SK-N-SH (cell line): ENCODE measurements around the gene S100Z. TPM values are rescaled to one million over a fixed set of nuclear protein-coding genes. Genes with fewer than 3 reads are reported as not detected.

Source experiments
- CTCF ChIA-PET: fragments of 300-600, 350-600 bp; formaldehyde crosslinking; extraction: SDS; loops from one replicate; lab custom pipeline; 2021; lab: Yijun Ruan, JAX
- POLR2A ChIA-PET: fragments of 350-600 bp; sonication (Branson Sonifier 250); formaldehyde crosslinking; extraction: SDS; loops from one replicate; lab custom pipeline; 2020; ENCODE audit warnings: antibody characterized with exemption, inconsistent platforms; lab: Yijun Ruan, JAX
- DNase-seq: peaks from one replicate; pipeline ENCODE4 v3.0.0; 2012
- H2AFZ ChIP-seq: fragments of 200-600 bp; sonication (generic); 2 replicates; pipeline ENCODE4 v1.8.1; 2016; ENCODE audit warnings: antibody characterized with exemption, mild to moderate bottlenecking, low read depth
- H3F3A ChIP-seq: fragments of 200-600 bp; sonication (generic); replicated peaks from 2 replicates; pipeline ENCODE3; 2016; ENCODE audit warnings: antibody characterized with exemption, mild to moderate bottlenecking; ENCODE audit not compliant: insufficient read depth
- H3K27ac ChIP-seq, 2 experiments: fragments of 200-500 bp in 1 of 2; fragments of 200-600 bp in 1 of 2; sonication (Bioruptor generic) in 1 of 2; sonication (generic), shearing (Covaris generic) in 1 of 2; 2 replicates each; pipeline versions ENCODE4 v1.5.1 to v1.6.1; 2014 to 2016; ENCODE audit warnings: low read depth in 2 of 2, inconsistent platforms in 1 of 2, low read length in 1 of 2, mild to moderate bottlenecking in 1 of 2, mixed read lengths in 1 of 2
- H3K27me3 ChIP-seq: fragments of 200-600 bp; sonication (generic), shearing (Covaris generic); 2 replicates; pipeline ENCODE4 v1.6.1; 2016; ENCODE audit warnings: mixed run types; ENCODE audit not compliant: insufficient read depth
- H3K36me3 ChIP-seq, 2 experiments: fragments of 200-500 bp in 1 of 2; fragments of 200-600 bp in 1 of 2; sonication (Bioruptor generic) in 1 of 2; sonication (generic) in 1 of 2; replicated peaks in 1 of 2; 2 replicates each; pipeline versions ENCODE3 to v1.5.1; 2014 to 2016; ENCODE audit warnings: low read length in 1 of 2, mild to moderate bottlenecking in 1 of 2; ENCODE audit not compliant: insufficient read depth in 2 of 2, control insufficient read depth in 1 of 2
- H3K4me1 ChIP-seq, 2 experiments: fragments of 200-500 bp in 1 of 2; fragments of 200-600 bp in 1 of 2; sonication (Bioruptor generic) in 1 of 2; sonication (generic), shearing (Covaris generic) in 1 of 2; 2 replicates each; pipeline versions ENCODE4 v1.5.1 to v1.6.1; 2014 to 2016; ENCODE audit warnings: low read depth in 1 of 2, low read length in 1 of 2, mixed run types in 1 of 2; ENCODE audit not compliant: insufficient read depth in 2 of 2, control insufficient read depth in 1 of 2
- H3K4me2 ChIP-seq: fragments of 200-600 bp; sonication (generic), shearing (Covaris generic); 2 replicates; pipeline ENCODE4 v1.6.1; 2017; ENCODE audit warnings: mixed run types
- H3K4me3 ChIP-seq, 2 experiments: fragments of 200-500 bp in 1 of 2; fragments of 200-600 bp in 1 of 2; sonication (Bioruptor generic) in 1 of 2; sonication (generic), shearing (Covaris generic) in 1 of 2; 2 replicates each; pipeline versions ENCODE4 v1.5.1 to v1.8.1; 2014 to 2016; ENCODE audit warnings: low read depth in 2 of 2, inconsistent platforms in 1 of 2, low read length in 1 of 2, mild to moderate bottlenecking in 1 of 2, mixed read lengths in 1 of 2, moderate library complexity in 1 of 2
- H3K79me2 ChIP-seq: fragments of 200-600 bp; sonication (generic); 2 replicates; pipeline ENCODE4 v1.8.1; 2017; ENCODE audit warnings: mild to moderate bottlenecking; ENCODE audit not compliant: insufficient read depth
- H3K9ac ChIP-seq: fragments of 200-600 bp; sonication (generic); 2 replicates; pipeline ENCODE4 v1.6.1; 2017; ENCODE audit warnings: mixed run types
- H3K9me2 ChIP-seq: fragments of 200-600 bp; sonication (generic); 2 replicates; pipeline ENCODE4 v1.6.1; 2017; ENCODE audit warnings: mixed run types
- H3K9me3 ChIP-seq: fragments of 200-600 bp; sonication (generic); 2 replicates; pipeline ENCODE4 v1.6.1; 2017; ENCODE audit warnings: mixed run types, mild to moderate bottlenecking, moderate library complexity
- H4K20me1 ChIP-seq: fragments of 200-600 bp; sonication (generic); 2 replicates; pipeline ENCODE4 v1.6.1; 2017; ENCODE audit warnings: mild to moderate bottlenecking, mixed run types; ENCODE audit not compliant: insufficient read depth
- CHD2 ChIP-seq: fragments of 150-350 bp; IDR thresholded peaks from 2 replicates; pipeline ENCODE4 v1.6.1; 2018; ENCODE audit warnings: low read length; ENCODE audit not compliant: partially characterized antibody
- ELF1 ChIP-seq: IDR thresholded peaks from 2 replicates; pipeline ENCODE4 v1.4.0; 2012
- EZH2phosphoT487 ChIP-seq: fragments of 200-600 bp; sonication (generic); IDR thresholded peaks from 2 replicates; pipeline ENCODE4 v1.6.1; 2017; ENCODE audit warnings: low read depth, mixed run types, mild to moderate bottlenecking, antibody characterized with exemption, moderate library complexity, borderline replicate concordance
- FOSL2 ChIP-seq: IDR thresholded peaks from 2 replicates; pipeline ENCODE4 v1.4.0; 2012; ENCODE audit warnings: low read depth, mild to moderate bottlenecking, moderate library complexity, borderline replicate concordance
- FOXM1 ChIP-seq: IDR thresholded peaks from 2 replicates; pipeline ENCODE4 v1.4.0; 2012; ENCODE audit warnings: low read depth, mild to moderate bottlenecking
- IRF3 ChIP-seq: fragments of 150-350 bp; IDR thresholded peaks from 2 replicates; pipeline ENCODE4 v1.6.1; 2016; ENCODE audit warnings: mild to moderate bottlenecking, low read depth, low read length
- NFIC ChIP-seq: IDR thresholded peaks from 2 replicates; pipeline ENCODE4 v1.4.0; 2012; ENCODE audit warnings: borderline replicate concordance
- NRF1 ChIP-seq: IDR thresholded peaks from 2 replicates; pipeline ENCODE4 v1.6.1; 2012; ENCODE audit warnings: low read depth, mild to moderate bottlenecking, low read length
- REST ChIP-seq: IDR thresholded peaks from 2 replicates; pipeline ENCODE4 v1.6.1; 2012; ENCODE audit warnings: mild to moderate bottlenecking, low read depth, low read length, moderate library complexity
- RFX5 ChIP-seq: IDR thresholded peaks from 2 replicates; pipeline ENCODE4 v1.6.1; 2012; ENCODE audit warnings: mild to moderate bottlenecking, improper control_type of control experiment, low read length
- TEAD4 ChIP-seq: IDR thresholded peaks from 2 replicates; pipeline ENCODE4 v1.4.0; 2012; ENCODE audit warnings: mild to moderate bottlenecking, borderline replicate concordance; ENCODE audit not compliant: insufficient read depth
- YY1 ChIP-seq: IDR thresholded peaks from 2 replicates; pipeline ENCODE4 v1.4.0; 2012; ENCODE audit warnings: low read depth, mild to moderate bottlenecking
- WGBS: methylation state at CpG from one replicate; pipeline ENCODE4 v1.1.6; 2017; ENCODE audit warnings: low lambda C conversion rate; 5-methylcytosine and 5-hydroxymethylcytosine counted together
- polyA plus RNA-seq, 3 experiments: library from polyadenylated mRNA; depleted of rRNA; stranded (reverse); fragments of >200 nt; gene quantifications; 2 replicates each; pipeline ENCODE4 v1.2.3, GENCODE V29; 2012
- TF ChIP-seq, protein P1 (sequence below): IDR thresholded peaks from 2 replicates; pipeline ENCODE4 v1.4.0; 2012; ENCODE audit warnings: low read depth, borderline replicate concordance

Gene S100Z
- polyA plus RNA-seq, 1 of the 3 experiments (the other 2 are of a cell fraction) = not detected

- 30% methylated on average over 3 of the region's 3 CpGs for WGBS
- H3K9me3 ChIP-seq = no peaks in the 10 kb centered on the region
- CTCF ChIA-PET = interaction anchor here (1.5 kb wide), 1 partner anchor 20 kb away, joined by 3 read pairs; no protein-coding TSS in a partner anchor
- no peak for DNase-seq
- no peaks in the 10 kb centered on the region; a peak in 1 of 4 replicates for H3K4me1 ChIP-seq
- no peaks in the 10 kb centered on the region for H3K79me2 ChIP-seq
- H3F3A ChIP-seq = no peaks in the 10 kb centered on the region
- no peak overlapping the region for H3K27ac ChIP-seq
- no peaks in the 10 kb centered on the region for H3K36me3 ChIP-seq
- no peaks in the 10 kb centered on the region for H3K9me2 ChIP-seq
- no peaks in the 10 kb centered on the region for H3K27me3 ChIP-seq
- TF ChIP-seq NFIC (no peak), NRF1 (no peak), ELF1 (no peak), FOXM1 (no peak), EZH2phosphoT487 (no peak), RFX5 (no peak), YY1 (no peak), TEAD4 (no peak), IRF3 (no peak), REST (no peak), CHD2 (no peak), FOSL2 (no peak)
- TF ChIP-seq, protein P1, sequence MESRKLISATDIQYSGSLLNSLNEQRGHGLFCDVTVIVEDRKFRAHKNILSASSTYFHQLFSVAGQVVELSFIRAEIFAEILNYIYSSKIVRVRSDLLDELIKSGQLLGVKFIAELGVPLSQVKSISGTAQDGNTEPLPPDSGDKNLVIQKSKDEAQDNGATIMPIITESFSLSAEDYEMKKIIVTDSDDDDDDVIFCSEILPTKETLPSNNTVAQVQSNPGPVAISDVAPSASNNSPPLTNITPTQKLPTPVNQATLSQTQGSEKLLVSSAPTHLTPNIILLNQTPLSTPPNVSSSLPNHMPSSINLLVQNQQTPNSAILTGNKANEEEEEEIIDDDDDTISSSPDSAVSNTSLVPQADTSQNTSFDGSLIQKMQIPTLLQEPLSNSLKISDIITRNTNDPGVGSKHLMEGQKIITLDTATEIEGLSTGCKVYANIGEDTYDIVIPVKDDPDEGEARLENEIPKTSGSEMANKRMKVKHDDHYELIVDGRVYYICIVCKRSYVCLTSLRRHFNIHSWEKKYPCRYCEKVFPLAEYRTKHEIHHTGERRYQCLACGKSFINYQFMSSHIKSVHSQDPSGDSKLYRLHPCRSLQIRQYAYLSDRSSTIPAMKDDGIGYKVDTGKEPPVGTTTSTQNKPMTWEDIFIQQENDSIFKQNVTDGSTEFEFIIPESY = no peak
- no peak overlapping the region for H3K9ac ChIP-seq
- POLR2A ChIA-PET = interaction anchor here (0.6 kb wide), 1 partner anchor 227 kb away, joined by 3 read pairs; no protein-coding TSS in a partner anchor
- H4K20me1 ChIP-seq = no peaks in the 10 kb centered on the region
- H3K4me2 ChIP-seq = no peak overlapping the region
- no peak overlapping the region for H2AFZ ChIP-seq
- no peak overlapping the region for H3K4me3 ChIP-seq
Observed at GRCh38 chr5:76943006-76943405, 93.2 kb downstream of the S100Z start.
